HEK293T (cell line): Measurements from ENCODE around the gene ARHGAP9.

Experiments
- ELF4 ChIP-seq: fragments of 450-650 bp; IDR thresholded peaks from 2 replicates; pipeline ENCODE4 v1.6.1; 2017; ENCODE audit warnings: antibody characterized with exemption
- FOXA1 ChIP-seq: fragments of 450-650 bp; IDR thresholded peaks from 2 replicates; pipeline ENCODE4 v1.6.1; 2016; ENCODE audit warnings: mild to moderate bottlenecking
- FOXM1 ChIP-seq: fragments of 450-650 bp; IDR thresholded peaks from 2 replicates; pipeline ENCODE4 v1.6.1; 2017; ENCODE audit warnings: mild to moderate bottlenecking, borderline replicate concordance
- SUZ12 ChIP-seq: fragments of 450-650 bp; IDR thresholded peaks from 2 replicates; pipeline ENCODE4 v1.6.1; 2016; ENCODE audit warnings: mild to moderate bottlenecking
- TARDBP ChIP-seq: fragments of 450-650 bp; IDR thresholded peaks from 2 replicates; pipeline ENCODE4 v1.6.1; 2016

GRCh38 chr12:57523706-57524614, 44.3 kb upstream of the ARHGAP9 start:
- no peak for TF ChIP-seq SUZ12
- no peak for TF ChIP-seq ELF4
- no peak for TF ChIP-seq FOXA1
- TF ChIP-seq TARDBP, result no peak
- TF ChIP-seq FOXM1, result no peak
